ENCODE results near the gene OXER1.

DNA sequence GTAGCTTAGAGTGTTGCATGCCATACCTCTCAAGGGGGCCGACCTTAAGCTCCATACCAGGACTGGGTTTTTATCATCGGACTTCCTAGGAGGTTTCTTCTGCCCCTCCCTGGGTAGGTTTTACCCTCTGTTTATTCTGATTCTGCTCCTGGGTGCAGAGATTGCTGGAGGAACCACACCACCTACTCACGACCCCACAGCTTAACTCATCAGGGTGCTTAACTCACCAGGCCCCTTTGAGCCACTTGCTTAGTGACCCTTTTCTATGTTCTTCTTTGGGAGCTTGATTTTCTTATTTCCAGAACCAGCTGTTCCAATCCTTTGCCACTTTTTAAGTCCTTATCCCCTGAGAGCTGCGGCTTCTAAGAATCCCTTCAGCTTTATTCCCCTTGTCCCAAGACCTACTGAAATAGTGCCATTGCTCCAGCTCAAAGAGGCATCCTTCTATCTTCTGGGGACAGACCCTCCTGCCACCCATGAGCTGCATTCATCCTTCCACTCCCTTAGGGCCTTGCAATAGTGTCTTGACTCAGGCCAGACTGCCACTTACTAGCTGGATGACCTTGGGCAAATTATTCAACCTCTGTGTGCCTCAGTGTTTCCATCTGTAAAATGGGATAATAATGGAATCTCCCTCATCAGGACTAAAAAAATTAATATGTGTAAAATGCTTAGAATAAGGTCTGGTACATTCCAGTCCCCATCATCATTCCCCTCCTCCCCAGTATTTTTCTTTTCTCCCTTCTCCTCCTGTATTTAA, 5.8 kb downstream of the OXER1 start:
- TF ChIP-seq EZH2 (IDR thresholded peaks at IDR 0.05; ENCODE audit: low read length, unreplicated experiment) (no peak), EZH2phosphoT487 (IDR thresholded peaks at IDR 0.05; ENCODE audit: borderline replicate concordance, low read length) (no peak)
- TF ChIP-seq, protein P1, sequence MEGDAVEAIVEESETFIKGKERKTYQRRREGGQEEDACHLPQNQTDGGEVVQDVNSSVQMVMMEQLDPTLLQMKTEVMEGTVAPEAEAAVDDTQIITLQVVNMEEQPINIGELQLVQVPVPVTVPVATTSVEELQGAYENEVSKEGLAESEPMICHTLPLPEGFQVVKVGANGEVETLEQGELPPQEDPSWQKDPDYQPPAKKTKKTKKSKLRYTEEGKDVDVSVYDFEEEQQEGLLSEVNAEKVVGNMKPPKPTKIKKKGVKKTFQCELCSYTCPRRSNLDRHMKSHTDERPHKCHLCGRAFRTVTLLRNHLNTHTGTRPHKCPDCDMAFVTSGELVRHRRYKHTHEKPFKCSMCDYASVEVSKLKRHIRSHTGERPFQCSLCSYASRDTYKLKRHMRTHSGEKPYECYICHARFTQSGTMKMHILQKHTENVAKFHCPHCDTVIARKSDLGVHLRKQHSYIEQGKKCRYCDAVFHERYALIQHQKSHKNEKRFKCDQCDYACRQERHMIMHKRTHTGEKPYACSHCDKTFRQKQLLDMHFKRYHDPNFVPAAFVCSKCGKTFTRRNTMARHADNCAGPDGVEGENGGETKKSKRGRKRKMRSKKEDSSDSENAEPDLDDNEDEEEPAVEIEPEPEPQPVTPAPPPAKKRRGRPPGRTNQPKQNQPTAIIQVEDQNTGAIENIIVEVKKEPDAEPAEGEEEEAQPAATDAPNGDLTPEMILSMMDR (conservative IDR thresholded peaks at IDR 0.05; ENCODE audit: low read depth, low read length): no peak
